ENCODE results near the gene MFN2. TPM values are rescaled to one million over a fixed set of nuclear protein-coding genes. Genes with fewer than 3 reads are reported as not detected.
A peak's percentile ranks its signal among the peaks of the same experiment; 100 is the strongest.

The MFN2 gene
- total and polyA plus RNA-seq, 9 of the 15 experiments (the other 6 are each of a cell fraction or from before 2014, with no cell fraction given): 10.5 to 158 (median 87.1) TPM

- 0 out of 2 replicates have a peak, but pooled peaks have one; percentile 12 for TF ChIP-seq ZSCAN32 (CRISPR knock-in tag; IDR thresholded peaks at IDR 0.05)
- TF ChIP-seq PRPF4 (IDR thresholded peaks at IDR 0.05; ENCODE audit: insufficient read depth, low read depth, low read length, poor library complexity, severe bottlenecking): no peak
- TF ChIP-seq GTF2B (IDR thresholded peaks at IDR 0.05; ENCODE audit: extremely low read depth, insufficient read length): no peak
- no peak for TF ChIP-seq HES1 (IDR thresholded peaks at IDR 0.05; ENCODE audit: low read depth)
- TF ChIP-seq ZNF146 (CRISPR knock-in tag; IDR thresholded peaks at IDR 0.05; ENCODE audit: unreplicated experiment): no peak
- no peak for TF ChIP-seq HOXB6 (CRISPR knock-in tag; IDR thresholded peaks at IDR 0.05; ENCODE audit: borderline replicate concordance)
- TF ChIP-seq XRCC5 (IDR thresholded peaks at IDR 0.05; ENCODE audit: low read depth, low read length): no peak
- no peak for TF ChIP-seq EZH2 (IDR thresholded peaks at IDR 0.05; ENCODE audit: borderline replicate concordance, low read depth, low read length)
- TF ChIP-seq ASH1L (IDR thresholded peaks at IDR 0.05; ENCODE audit: borderline replicate concordance, low read depth, partially characterized antibody): no peak
- TF ChIP-seq HNRNPLL (IDR thresholded peaks at IDR 0.05; ENCODE audit: low read depth, low read length, poor library complexity, severe bottlenecking): peak; percentile 82
- no peak for TF ChIP-seq ZBTB26 (CRISPR knock-in tag; IDR thresholded peaks at IDR 0.05)
- TF ChIP-seq STAG1 (CRISPR knock-in tag; IDR thresholded peaks at IDR 0.05; ENCODE audit: borderline replicate concordance): no peak
- TF ChIP-seq ZNF766 (CRISPR knock-in tag; conservative IDR thresholded peaks at IDR 0.05): peak; percentile 86
- no peak for TF ChIP-seq ID3 (CRISPR knock-in tag; IDR thresholded peaks at IDR 0.05)
- peak; percentile 30; the same call in 1 of the 2 replicates for TF ChIP-seq ID3 (tag; IDR thresholded peaks at IDR 0.05)
- TF ChIP-seq HNRNPH1 (optimal IDR thresholded peaks at IDR 0.05; ENCODE audit: low read depth, low read length): no peak
- TF ChIP-seq DACH1 (IDR thresholded peaks at IDR 0.05; ENCODE audit: partially characterized antibody): no peak
- no peak for TF ChIP-seq MCM7 (IDR thresholded peaks at IDR 0.05)
- 0 out of 2 replicates have a peak, but pooled peaks have one; percentile 50 for TF ChIP-seq GATAD2A (IDR thresholded peaks at IDR 0.05)
- no peak for TF ChIP-seq MTF1 (CRISPR knock-in tag; IDR thresholded peaks at IDR 0.05; ENCODE audit: borderline replicate concordance)
- 0 out of 2 replicates have a peak, but pooled peaks have one; percentile 14 for TF ChIP-seq ZNF695 (CRISPR knock-in tag; IDR thresholded peaks at IDR 0.05)
- no peak for TF ChIP-seq ZNF212 (CRISPR knock-in tag; IDR thresholded peaks at IDR 0.05)
- TF ChIP-seq GABPA (tag; conservative IDR thresholded peaks at IDR 0.05; ENCODE audit: low read depth): peak; percentile 15; the same call in 1 of the 2 replicates
- no peak for TF ChIP-seq NFXL1 (CRISPR knock-in tag; IDR thresholded peaks at IDR 0.05)
Observed at GRCh38 chr1:11934302-11935056, 45.8 kb upstream of the MFN2 start, which contains the start of gene PLOD1 (continued).
